C4-2B (cell line): ENCODE results near the gene BSG.

Experiments
- ZFX ChIP-seq: fragments of 450-650 bp; IDR thresholded peaks from 2 replicates; pipeline ENCODE4 v1.6.1; 2017
- TF ChIP-seq, protein P1 (sequence below): fragments of 450-650 bp; conservative IDR thresholded peaks from 2 replicates; pipeline ENCODE4 v1.5.1; 2017; ENCODE audit warnings: mild to moderate bottlenecking

DNA sequence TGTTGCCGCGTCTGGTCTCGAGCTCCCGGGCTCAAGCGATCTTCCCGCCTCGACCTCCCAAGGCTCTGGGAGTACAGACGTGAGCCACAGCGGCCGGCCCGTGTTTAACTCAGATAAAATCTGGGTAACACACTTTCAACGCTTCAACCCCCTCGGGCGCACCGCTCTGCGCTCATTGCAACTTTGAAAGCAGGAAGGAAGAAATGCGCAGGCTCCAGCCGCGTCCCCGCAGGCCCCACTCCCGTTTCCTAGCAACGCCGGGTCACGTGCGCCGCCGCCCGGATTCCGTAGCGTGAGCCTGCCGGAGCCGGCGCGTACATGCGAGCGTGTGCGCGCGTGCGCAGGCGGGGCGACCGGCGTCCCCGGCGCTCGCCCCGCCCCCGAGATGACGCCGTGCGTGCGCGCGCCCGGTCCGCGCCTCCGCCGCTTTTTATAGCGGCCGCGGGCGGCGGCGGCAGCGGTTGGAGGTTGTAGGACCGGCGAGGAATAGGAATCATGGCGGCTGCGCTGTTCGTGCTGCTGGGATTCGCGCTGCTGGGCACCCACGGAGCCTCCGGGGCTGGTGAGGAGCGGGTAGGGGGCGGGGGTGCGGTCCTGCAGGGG lies at the start of gene BSG:
- TF ChIP-seq, protein P1, sequence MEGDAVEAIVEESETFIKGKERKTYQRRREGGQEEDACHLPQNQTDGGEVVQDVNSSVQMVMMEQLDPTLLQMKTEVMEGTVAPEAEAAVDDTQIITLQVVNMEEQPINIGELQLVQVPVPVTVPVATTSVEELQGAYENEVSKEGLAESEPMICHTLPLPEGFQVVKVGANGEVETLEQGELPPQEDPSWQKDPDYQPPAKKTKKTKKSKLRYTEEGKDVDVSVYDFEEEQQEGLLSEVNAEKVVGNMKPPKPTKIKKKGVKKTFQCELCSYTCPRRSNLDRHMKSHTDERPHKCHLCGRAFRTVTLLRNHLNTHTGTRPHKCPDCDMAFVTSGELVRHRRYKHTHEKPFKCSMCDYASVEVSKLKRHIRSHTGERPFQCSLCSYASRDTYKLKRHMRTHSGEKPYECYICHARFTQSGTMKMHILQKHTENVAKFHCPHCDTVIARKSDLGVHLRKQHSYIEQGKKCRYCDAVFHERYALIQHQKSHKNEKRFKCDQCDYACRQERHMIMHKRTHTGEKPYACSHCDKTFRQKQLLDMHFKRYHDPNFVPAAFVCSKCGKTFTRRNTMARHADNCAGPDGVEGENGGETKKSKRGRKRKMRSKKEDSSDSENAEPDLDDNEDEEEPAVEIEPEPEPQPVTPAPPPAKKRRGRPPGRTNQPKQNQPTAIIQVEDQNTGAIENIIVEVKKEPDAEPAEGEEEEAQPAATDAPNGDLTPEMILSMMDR: no peak
- no peak for TF ChIP-seq ZFX
